CD14-positive monocyte (primary cell): Measurements from ENCODE around the gene NT5E. TPM values are rescaled to one million over a fixed set of nuclear protein-coding genes. Genes with fewer than 3 reads are reported as not detected.

ENCODE experiments used
- DNase-seq, 3 donors: peaks; one replicate each; pipeline ENCODE4 v3.0.0-alpha.2; 2011 to 2022
- H2AFZ ChIP-seq: 2 replicates; pipeline ENCODE4 v1.6.0; 2012; ENCODE audit warnings: mild to moderate bottlenecking, low read depth, low read length, inconsistent platforms; ENCODE audit not compliant: insufficient read depth, poor library complexity, severe bottlenecking
- H3K27ac ChIP-seq, 2 donors: 1 replicate in 1 of 2; 2 replicates in 1 of 2; pipeline ENCODE4 v1.5.1; 2012 to 2013; ENCODE audit warnings: low read length in 2 of 2, control low read depth in 1 of 2, inconsistent platforms in 1 of 2, low read depth in 1 of 2, mild to moderate bottlenecking in 1 of 2
- H3K27me3 ChIP-seq, 2 donors: one replicate each; pipeline versions ENCODE4 v1.6.0 to v1.6.1; 2011 to 2013; ENCODE audit warnings: low read length in 2 of 2; ENCODE audit not compliant: control insufficient read depth in 2 of 2, insufficient read depth in 2 of 2
- H3K36me3 ChIP-seq, 2 donors: replicated peaks in 1 of 2; 1 replicate in 1 of 2; 2 replicates in 1 of 2; pipeline versions ENCODE4 v1.5.1 to v1.6.1; 2012 to 2013; ENCODE audit warnings: low read length in 2 of 2, control low read depth in 1 of 2, inconsistent platforms in 1 of 2, mild to moderate bottlenecking in 1 of 2; ENCODE audit not compliant: insufficient read depth in 2 of 2, control insufficient read depth in 1 of 2
- H3K4me1 ChIP-seq, 2 donors: 1 replicate in 1 of 2; 2 replicates in 1 of 2; pipeline versions ENCODE4 v1.5.1 to v1.6.1; 2012 to 2013; ENCODE audit warnings: low read length in 2 of 2, control low read depth in 1 of 2, inconsistent platforms in 1 of 2, mild to moderate bottlenecking in 1 of 2, moderate library complexity in 1 of 2; ENCODE audit not compliant: insufficient read depth in 2 of 2, control insufficient read depth in 1 of 2
- H3K4me2 ChIP-seq: replicated peaks from 2 replicates; pipeline ENCODE3; 2012; ENCODE audit warnings: low read length, moderate library complexity, mild to moderate bottlenecking; ENCODE audit not compliant: poor library complexity, severe bottlenecking; ENCODE audit errors: extremely low read depth
- H3K4me3 ChIP-seq, 3 experiments: fragments of 200-600 bp in 1 of 3; sonication (generic) in 1 of 3; replicated peaks in 1 of 3; 1 replicate in 2 of 3; 2 replicates in 1 of 3; pipeline ENCODE4 v1.5.1; 2011 to 2013; ENCODE audit warnings: low read length in 3 of 3, mild to moderate bottlenecking in 3 of 3, control low read depth in 2 of 3, low read depth in 2 of 3, inconsistent platforms in 1 of 3, moderate library complexity in 1 of 3
- H3K79me2 ChIP-seq: 2 replicates; pipeline ENCODE4 v1.6.0; 2012; ENCODE audit warnings: mild to moderate bottlenecking, control low read depth, inconsistent platforms, low read length, moderate library complexity; ENCODE audit not compliant: insufficient read depth
- H3K9ac ChIP-seq: 2 replicates; pipeline ENCODE4 v1.6.0; 2017; ENCODE audit warnings: low read length, mild to moderate bottlenecking; ENCODE audit not compliant: insufficient read depth, poor library complexity, severe bottlenecking
- H3K9me3 ChIP-seq, 2 donors: replicated peaks in 1 of 2; 1 replicate in 1 of 2; 2 replicates in 1 of 2; pipeline versions ENCODE4 v1.5.1 to v1.6.1; 2012 to 2013; ENCODE audit warnings: low read length in 2 of 2, control low read depth in 1 of 2; ENCODE audit not compliant: control insufficient read depth in 1 of 2, insufficient read depth in 1 of 2
- H4K20me1 ChIP-seq: 2 replicates; pipeline ENCODE4 v1.6.0; 2012; ENCODE audit warnings: mild to moderate bottlenecking, low read length, control low read depth, moderate library complexity; ENCODE audit not compliant: insufficient read depth
- H3K27ac Mint-ChIP-seq, 7 donors: one replicate each; pipeline ENCODE4 v1.8.0; 2020; ENCODE audit warnings: mild to moderate bottlenecking in 7 of 7, mixed read lengths in 7 of 7, moderate library complexity in 6 of 7, inconsistent platforms in 2 of 7
- H3K27me3 Mint-ChIP-seq, 3 donors: one replicate each; pipeline ENCODE4 v1.8.0; 2021 to 2022; ENCODE audit warnings: low read depth in 3 of 3, mild to moderate bottlenecking in 3 of 3, mixed read lengths in 3 of 3, moderate library complexity in 3 of 3, inconsistent platforms in 1 of 3
- H3K36me3 Mint-ChIP-seq, 2 donors: one replicate each; pipeline ENCODE4 v1.8.0; 2020; ENCODE audit warnings: mixed read lengths in 2 of 2, inconsistent platforms in 1 of 2, mild to moderate bottlenecking in 1 of 2
- H3K4me1 Mint-ChIP-seq: one replicate; pipeline ENCODE4 v1.8.0; 2020; ENCODE audit warnings: mild to moderate bottlenecking, mixed read lengths
- H3K4me3 Mint-ChIP-seq, 2 donors: one replicate each; pipeline ENCODE4 v1.8.0; 2020; ENCODE audit warnings: mild to moderate bottlenecking in 2 of 2, mixed read lengths in 2 of 2, moderate library complexity in 1 of 2
- H3K9me3 Mint-ChIP-seq, 7 donors: one replicate each; pipeline ENCODE4 v1.8.0; 2020 to 2022; ENCODE audit warnings: mixed read lengths in 7 of 7, mild to moderate bottlenecking in 6 of 7, moderate library complexity in 6 of 7, inconsistent platforms in 2 of 7
- WGBS: methylation state at CpG from one replicate; pipeline ENCODE4 v1.1.5; 2013; ENCODE audit warnings: missing lambda C conversion rate; ENCODE audit not compliant: insufficient coverage; 5-methylcytosine and 5-hydroxymethylcytosine counted together
- intact Hi-C, 2 donors: fragments of 100-400 bp; cut with micrococcal nuclease; formaldehyde crosslinking; loops; one replicate each; pipeline versions ENCODE4 v1.15.0 to v1.15.1; 2023
- polyA plus RNA-seq, 3 donors: library from polyadenylated mRNA; depleted of rRNA in 1 of 3; unstranded in 2 of 3; stranded (reverse) in 1 of 3; fragments of 300-500 nt in 2 of 3; fragments of >200 nt in 1 of 3; fragmentation: Illumina TruSeq in 2 of 3; gene quantifications; 1 replicate in 2 of 3; 2 replicates in 1 of 3; pipeline ENCODE4 v1.2.3, GENCODE V29; 2012 to 2021
- TF ChIP-seq, protein P1 (sequence below): fragments of 200-600 bp; IDR thresholded peaks from one replicate; pipeline ENCODE4 v1.8.0; 2022; ENCODE audit warnings: antibody characterized with exemption, mild to moderate bottlenecking

The NT5E gene
- polyA plus RNA-seq, 3 donors, result 0.14 to 0.18 TPM; not detected in 1

DNA sequence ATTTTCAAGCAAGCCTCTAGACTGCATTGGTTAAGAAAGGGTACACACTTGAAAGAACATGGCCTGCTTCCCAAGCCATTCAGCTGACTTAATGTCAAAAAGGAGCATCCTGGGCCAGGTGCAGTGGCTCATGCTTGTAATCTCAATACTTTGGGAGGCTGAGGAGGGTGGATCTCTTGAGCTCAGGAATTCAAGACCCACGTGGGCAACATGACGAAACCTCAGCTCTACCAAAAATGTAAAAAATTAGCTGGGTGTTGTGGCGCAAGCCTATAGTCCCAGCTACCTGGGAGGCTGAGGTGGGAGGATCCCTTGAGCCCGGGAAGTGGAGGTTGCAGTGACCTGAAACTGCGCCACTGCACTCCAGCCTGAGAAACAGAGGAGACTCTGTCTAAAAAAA, 26.9 kb upstream of the NT5E start:
- no peak for DNase-seq
- Histone ChIP-seq H3K36me3 (no peaks in the 10 kb centered on the region), H3K79me2 (no peaks in the 10 kb centered on the region), H2AFZ (no peak overlapping the region), H3K27ac (no peak overlapping the region), H3K9me3 (peaks cover 11 to 13% of the 10 kb centered on the region in 2 donors), H3K4me2 (no peak overlapping the region), H3K4me1 (no peaks in the 10 kb centered on the region), H4K20me1 (no peaks in the 10 kb centered on the region), H3K27me3 (no peaks in the 10 kb centered on the region), H3K4me3 (no peak overlapping the region), H3K9ac (no peak overlapping the region)
- H3K27ac Mint-ChIP-seq, result no peak overlapping the region
- H3K27me3 Mint-ChIP-seq, result peaks cover 0 to 3% (median 1%) of the 10 kb centered on the region in 3 donors
- peaks cover 4% of the 10 kb centered on the region for H3K4me1 Mint-ChIP-seq
- TF ChIP-seq, protein P1, sequence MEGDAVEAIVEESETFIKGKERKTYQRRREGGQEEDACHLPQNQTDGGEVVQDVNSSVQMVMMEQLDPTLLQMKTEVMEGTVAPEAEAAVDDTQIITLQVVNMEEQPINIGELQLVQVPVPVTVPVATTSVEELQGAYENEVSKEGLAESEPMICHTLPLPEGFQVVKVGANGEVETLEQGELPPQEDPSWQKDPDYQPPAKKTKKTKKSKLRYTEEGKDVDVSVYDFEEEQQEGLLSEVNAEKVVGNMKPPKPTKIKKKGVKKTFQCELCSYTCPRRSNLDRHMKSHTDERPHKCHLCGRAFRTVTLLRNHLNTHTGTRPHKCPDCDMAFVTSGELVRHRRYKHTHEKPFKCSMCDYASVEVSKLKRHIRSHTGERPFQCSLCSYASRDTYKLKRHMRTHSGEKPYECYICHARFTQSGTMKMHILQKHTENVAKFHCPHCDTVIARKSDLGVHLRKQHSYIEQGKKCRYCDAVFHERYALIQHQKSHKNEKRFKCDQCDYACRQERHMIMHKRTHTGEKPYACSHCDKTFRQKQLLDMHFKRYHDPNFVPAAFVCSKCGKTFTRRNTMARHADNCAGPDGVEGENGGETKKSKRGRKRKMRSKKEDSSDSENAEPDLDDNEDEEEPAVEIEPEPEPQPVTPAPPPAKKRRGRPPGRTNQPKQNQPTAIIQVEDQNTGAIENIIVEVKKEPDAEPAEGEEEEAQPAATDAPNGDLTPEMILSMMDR, result no peak
- no peaks in the 10 kb centered on the region for H3K36me3 Mint-ChIP-seq
- H3K4me3 Mint-ChIP-seq, result no peak overlapping the region
- WGBS, result no CpG with 5 or more reads among the region's 5 CpGs
- H3K9me3 Mint-ChIP-seq, result peaks cover 5 to 22% (median 19%) of the 10 kb centered on the region in 7 donors
- intact Hi-C loops, result no loop called here

DNA sequence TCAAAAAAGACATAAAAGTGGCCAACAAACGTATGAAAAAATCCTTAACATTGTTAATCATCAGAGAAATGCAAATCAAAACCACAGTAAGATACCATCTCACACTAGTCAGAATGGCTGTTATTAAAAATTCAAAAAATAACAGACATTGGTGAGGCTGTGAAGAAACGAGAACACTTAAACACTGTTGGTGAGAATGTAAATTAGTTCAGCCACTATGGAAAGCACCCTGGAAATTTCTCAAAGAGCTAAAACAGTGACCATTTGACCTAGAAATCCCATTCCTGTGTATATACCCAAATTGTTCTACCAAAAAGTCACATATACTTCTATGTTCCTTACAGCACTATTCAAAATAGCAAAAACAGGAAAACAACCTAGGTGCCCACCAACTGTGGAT, 24.9 kb upstream of the NT5E start:
- no peaks in the 10 kb centered on the region for H3K27me3 ChIP-seq
- H3K27me3 Mint-ChIP-seq, result peaks cover 0 to 3% (median 0%) of the 10 kb centered on the region in 3 donors
- no peaks in the 10 kb centered on the region for H3K36me3 ChIP-seq
- H3K9me3 Mint-ChIP-seq, result peaks cover 5 to 24% (median 21%) of the 10 kb centered on the region in 7 donors
- H3K4me1 ChIP-seq, result no peaks in the 10 kb centered on the region
- H3K4me2 ChIP-seq, result no peak overlapping the region
- TF ChIP-seq, protein P1, result no peak
- H4K20me1 ChIP-seq, result no peaks in the 10 kb centered on the region
- no peak overlapping the region for H3K27ac Mint-ChIP-seq
- H3K9ac ChIP-seq, result no peak overlapping the region
- no peak overlapping the region for H3K4me3 Mint-ChIP-seq
- no peak overlapping the region for H3K27ac ChIP-seq
- WGBS, result no CpG with 5 or more reads among the region's 2 CpGs
- peaks cover 11 to 13% of the 10 kb centered on the region in 2 donors for H3K9me3 ChIP-seq
- H3K4me1 Mint-ChIP-seq, result no peaks in the 10 kb centered on the region
- intact Hi-C loops, result no loop called here
- no peaks in the 10 kb centered on the region for H3K36me3 Mint-ChIP-seq
- no peak overlapping the region for H2AFZ ChIP-seq
- H3K79me2 ChIP-seq, result no peaks in the 10 kb centered on the region
- no peak for DNase-seq
- no peak overlapping the region for H3K4me3 ChIP-seq
